Activated effector memory CD4-positive, alpha-beta T cell treated with Interleukin-2 at 50 U/mL for 16 hours (primary cell): ENCODE measurements around the gene DCAF16.

ENCODE experiments used
- DNase-seq: peaks from one replicate; pipeline ENCODE4 v3.0.0-alpha.2; 2020

Gene DCAF16

DNA sequence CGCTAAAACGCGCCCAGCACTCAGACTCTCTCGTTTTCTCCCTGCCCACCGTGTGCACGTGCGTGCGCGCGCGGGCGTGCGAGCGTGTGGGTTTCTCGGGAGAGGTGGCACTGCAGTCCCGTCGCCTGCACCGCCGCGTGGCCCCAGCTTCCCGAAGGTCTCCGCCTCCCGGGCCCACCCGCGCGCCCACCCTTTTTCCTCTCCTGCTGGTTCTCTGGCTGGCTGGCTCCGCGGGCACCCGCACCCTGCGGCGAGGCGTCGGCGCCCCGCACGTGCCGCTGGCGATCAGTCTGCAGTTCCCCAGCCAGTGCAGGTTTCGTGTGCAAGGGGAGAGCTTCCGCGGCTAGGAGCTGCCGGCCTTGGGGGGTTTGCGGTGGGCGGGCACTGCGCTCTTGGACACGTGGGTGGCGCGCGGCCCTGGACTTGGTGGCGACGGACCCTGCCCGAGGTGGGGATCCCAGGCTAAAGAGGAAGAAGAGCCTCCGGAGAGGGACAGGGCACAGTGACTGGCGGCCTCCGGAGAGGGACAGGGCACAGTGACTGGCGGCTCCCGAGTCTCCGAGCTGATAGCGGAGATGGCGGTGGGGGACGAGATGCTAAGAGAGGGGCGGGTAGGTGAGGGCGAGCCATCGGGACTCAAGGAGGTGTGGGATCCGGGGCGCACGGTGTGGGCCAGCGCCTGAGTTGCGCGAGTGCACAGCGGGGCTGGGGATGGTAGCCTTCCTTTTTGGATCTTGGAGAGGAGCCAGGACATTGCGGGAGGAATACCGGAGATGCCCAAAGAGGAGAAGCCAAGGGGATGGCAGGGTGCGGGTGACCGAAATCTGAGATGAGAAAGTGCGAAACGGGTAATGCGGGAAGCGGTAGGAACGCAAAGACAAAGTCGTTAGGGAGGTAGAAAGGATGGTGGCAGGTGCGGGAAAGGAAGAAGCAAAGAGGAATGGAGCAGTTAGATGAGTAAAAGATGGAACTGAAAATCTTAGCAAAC, 29.0 kb downstream of the DCAF16 start, which contains the start of gene FAM184B:
FAM184B (minus strand) TSS at position 322 of the 988 bp plus-strand sequence. CDS start 322 bp downstream, outside the sequence.
- DNase-seq: no peak

DNA sequence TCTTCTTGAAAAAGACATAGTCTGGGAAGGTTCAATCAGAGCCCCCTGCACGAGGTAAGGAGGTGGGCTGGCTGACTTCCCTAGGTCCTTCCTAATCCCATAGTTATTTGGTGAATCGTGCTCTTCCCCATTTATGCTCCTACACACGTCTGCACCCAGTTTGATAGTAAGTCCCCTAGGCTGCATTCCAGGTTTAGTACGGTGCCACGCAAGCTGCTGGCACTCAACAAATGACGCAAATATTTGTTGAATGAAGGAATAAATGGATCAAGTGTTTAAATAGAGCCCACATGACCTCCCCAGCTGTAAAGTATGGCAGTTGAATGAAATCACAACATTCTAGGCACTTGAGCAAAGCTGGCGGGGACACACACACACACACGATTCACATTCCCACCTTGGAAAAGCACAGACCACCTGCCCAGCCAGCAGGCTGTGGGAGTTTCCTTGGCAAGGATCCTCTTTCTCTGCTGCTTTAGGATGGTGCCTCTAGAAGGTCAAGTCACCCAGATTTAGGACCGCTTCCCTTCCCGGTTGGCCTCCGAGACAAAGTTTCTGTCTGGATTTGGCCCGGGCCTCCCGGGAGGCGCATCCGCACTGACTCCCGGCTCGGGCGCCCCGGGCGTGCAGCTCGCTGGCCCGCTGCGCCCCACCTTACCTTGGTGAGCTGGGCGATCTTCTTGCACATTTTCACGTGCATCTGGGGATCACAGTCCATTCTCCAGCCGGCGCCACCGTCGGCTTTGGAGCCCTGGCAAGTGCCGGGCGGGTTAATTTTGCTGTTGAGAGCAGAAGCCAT, 29.9 kb downstream of the DCAF16 start:
- no peak for DNase-seq

DNA sequence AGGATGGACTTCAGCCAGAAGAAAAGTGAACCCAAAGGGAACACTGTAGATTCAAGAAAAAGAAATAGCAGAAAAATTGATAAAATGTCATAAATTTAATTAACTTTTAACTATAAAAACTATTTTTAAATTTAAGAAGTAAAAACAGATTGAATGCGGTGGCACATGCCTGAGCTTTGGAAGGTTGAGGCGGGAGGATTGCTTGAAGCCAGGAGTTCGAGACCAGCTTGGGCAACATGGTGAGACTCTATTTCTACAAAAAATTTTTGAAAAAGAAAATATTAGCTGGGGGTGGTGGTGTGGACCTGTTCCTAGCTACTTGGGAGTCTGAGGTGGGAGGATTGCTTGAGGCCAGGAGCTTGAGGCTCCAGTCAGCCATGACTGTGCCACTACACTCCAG, 32.1 kb downstream of the DCAF16 start:
- DNase-seq: no peak

DNA sequence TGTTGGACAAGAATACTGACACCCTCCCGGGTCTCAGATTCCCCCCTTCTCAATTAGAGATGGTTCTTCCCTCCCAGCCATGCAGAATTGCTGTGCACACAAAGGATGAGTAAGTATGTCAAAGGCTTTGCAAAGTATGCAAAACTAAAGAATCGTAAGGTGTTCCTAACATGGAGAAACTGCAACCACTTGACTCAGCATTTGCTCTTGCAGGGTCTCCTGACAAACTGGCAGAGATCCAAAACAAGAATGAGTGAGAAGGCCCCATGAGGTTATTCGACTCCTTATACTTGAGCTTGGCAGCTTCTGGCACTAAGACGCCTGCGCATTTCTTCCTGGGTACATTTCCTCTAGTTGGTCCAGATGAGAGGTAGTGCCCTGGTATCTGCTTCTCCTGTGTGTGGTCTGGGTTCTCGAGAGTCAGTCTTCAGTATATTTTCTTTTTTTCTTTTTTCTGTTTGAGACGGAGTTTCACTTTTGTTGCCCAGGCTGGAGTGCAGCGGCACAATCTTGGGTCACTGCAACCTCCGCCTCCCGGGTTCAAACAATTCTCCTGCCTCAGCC, 37.3 kb downstream of the DCAF16 start:
- DNase-seq: no peak

DNA sequence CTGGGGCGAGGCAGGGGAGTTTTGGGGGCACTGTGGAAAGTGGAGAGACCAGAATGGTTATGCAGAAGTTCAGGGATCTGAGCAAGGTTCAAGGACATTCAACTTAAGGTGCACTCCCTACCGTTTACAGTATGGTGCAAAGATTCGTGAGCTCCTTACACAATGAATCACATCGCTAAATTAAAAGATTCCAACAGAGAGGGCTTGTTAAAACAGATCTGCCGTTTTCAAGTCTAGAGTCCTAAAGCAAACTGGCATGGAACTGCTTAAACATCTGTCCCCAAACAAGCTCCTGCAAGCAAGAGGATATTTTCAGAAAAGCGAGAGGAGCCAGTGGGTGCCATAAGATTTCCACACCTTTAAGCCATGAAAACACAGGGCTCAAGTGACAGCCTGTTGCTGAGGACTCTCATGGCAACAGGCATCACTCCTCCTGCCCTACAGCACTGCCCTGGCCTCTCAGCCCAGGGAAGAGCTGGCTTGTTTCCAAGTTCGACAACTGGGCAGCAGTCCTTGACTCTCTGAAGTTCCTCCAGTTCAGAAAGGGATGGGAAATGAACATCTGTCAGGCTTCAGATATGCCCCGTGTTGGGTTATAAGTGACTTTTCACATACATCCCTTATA, 39.2 kb downstream of the DCAF16 start:
- DNase-seq: no peak

DNA sequence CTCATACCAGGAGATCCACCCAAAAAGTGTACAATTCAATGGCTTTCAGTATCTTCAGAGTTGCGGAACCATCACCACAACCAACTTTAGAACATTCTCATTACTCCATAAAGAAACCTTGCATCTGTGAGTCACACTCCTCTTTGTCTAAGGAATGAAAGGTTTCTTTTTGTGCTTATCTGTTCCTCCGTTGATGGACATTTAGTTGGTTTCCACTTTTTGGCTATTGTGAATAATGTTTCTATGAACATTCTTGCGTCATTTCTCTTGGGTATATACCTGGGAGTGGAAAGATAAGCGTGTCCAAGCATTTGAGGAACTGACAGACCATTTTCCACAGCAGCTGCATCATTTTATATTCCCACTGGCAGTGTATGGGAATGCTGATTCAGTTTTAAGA, 39.7 kb downstream of the DCAF16 start:
- no peak for DNase-seq

DNA sequence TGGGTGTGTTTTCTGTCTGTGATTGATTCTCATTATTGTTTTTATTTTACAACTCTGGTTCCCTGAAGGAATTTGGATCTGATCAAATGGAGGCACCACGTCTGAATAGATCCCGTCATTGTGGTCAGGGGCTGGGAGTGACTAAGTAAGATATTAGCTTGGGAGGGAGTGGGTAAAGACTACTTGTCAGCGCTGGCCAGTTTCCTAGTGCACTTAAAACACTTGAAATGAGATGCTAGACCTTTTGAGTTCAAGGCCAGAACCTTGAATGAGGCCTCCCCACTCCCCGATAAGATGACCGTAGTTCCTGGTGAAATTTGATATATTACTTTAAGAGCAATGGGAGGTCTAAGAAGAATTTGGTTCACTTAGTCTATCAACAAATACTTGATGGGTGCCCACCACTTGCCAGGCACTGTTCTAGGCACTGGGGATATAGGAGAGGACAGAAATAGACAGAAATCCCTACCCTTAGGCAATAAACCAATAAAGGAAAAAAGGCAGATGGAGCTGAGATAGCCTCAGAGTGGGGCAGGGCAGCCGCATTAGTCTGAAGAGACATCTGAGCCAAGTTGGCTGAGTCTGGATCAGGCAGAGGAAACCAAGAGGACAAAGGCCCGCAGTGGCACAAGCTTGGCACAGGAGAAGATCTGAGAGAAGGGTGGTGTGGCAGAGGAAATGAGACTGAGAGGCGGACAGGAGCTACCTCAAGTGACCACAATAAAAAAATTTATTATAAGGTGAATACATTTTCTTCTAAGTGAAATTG, 41.0 kb downstream of the DCAF16 start:
- DNase-seq: no peak

DNA sequence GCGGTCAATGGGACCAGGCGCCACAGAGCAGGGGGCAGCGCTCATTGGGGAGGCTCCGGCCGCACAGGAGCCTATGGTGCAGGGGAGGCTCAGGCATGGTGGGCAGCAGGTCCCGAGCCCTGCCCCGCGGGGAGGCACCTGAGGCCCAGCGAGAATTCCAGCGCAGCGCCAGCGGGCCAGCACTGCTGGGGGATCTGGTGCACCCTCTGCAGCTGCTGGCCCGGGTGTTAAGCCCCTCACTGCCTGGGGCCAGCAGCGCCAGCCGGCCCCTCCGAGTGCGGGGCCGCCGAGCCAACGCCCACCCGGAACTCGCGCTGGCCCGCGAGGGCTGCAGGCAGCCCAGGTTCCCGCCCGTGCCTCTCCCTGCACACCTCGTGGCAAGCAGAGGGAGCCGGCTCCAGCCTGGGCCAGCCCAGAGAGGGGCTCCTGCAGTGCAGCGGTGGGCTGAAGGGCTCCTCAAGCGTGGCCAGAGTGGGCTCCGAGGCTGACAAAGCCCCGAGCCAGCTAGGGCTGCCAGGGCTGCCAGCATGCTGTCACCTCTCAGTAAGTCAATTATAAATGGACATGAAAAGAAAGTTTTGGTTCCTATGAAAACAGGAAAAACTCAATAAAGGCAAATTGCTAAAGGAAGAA, 43.6 kb downstream of the DCAF16 start:
- DNase-seq: no peak

DNA sequence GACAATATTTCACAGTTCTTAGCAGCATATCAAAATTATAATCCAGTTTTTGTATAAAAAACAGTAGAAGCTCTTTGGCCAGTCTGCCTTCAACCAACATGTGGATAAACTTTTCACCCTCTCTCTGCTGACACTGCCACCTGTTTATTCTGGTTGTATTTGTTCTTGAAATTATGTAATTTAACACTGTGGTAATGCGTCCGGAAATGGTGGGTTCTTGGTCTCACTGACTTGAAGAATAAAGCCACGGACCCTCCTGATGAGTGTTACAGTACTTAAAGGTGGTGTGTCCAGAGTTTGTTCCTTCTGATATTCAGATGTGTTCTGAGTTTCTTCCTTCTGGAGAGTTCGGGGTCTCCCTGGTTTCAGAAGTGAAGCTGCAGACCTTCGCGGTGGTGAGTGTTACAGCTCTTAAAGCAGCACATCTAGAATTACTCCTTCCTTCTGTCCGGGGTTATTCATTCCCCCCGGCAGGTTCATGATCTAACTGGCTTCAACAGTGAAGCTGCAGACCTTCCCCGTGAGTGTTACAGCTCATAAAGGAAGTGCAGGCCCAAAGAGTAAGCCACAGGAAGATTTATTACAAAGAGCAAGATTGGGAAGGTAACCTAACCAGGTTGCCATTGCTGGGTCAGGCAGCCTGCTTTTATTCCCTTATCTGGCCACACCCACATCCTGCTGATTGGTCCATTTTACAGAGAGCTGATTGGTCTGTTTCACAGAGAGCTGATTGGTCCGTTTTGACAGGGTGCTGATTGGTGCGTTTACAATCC, 44.9 kb downstream of the DCAF16 start:
- DNase-seq: no peak

DNA sequence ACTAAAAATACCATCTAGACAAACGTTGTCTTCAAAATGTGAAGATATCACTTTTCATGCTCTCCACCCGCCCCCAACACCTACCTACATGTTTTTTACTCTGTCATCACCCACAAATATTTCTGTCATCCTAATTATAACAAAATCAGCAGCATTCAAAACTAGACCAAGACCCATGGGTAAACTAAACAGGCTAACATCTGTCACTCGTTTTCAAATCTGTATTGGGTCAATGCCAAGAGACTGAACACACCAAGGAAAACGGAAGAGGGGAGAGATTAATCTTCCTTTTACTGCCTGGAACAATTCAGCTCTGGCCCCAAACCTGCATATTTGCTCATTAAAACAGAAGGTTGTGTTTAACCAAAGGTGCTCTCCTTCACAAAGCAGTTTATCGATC, 46.6 kb downstream of the DCAF16 start:
- no peak for DNase-seq

DNA sequence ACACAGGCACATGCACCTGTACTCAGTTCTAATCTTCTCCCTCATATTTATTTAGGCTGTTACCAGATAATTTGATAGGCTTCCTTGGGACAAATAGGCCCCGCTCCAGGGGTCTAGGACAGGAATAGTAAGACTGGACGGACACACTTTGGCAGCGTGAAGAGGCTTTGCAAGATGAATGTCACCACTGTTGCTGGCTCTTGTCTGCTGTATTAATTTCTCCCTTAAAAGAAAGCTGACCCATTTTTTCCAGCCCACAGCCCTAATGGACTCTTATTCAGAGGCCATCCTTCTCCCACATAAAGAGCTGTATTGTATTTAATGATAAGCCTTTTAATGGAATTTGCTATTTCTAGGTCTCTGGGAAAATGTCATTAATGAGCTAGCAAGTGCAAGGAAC, 47.1 kb downstream of the DCAF16 start:
- DNase-seq: no peak

GRCh38 chr4:17762726-17763125, 47.8 kb downstream of the DCAF16 start:
- DNase-seq: no peak

GRCh38 chr4:17761062-17761461, 49.5 kb downstream of the DCAF16 start:
- no peak for DNase-seq

GRCh38 chr4:17760626-17761025, 49.9 kb downstream of the DCAF16 start:
- no peak for DNase-seq

GRCh38 chr4:17758485-17758884, 52.1 kb downstream of the DCAF16 start:
- no peak for DNase-seq

DNA sequence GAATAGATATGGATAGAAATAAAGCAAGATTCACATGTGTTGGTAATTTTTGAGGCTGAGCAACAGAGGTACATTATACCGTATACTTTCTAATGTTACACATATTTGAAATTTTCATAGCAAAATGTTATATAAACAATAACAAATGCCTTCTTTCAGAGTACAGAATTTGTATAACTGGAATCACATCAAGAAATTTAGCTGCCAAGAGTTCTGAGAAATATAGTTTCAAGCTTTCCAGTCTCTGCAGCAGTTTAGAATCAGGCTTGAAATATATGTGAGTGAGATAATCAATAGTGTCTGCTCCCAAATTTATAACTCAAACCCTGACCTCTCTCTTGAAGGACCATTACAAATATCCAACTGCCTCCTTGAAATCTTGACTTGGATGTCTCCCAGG, 52.9 kb downstream of the DCAF16 start:
- no peak for DNase-seq

- no peak for DNase-seq
Measured at GRCh38 chr4:17753646-17754045, 56.9 kb downstream of the DCAF16 start.
